SK-N-MC (cell line): ENCODE results near the gene SAMD11.

Source experiments
- EZH2 ChIP-seq: fragments of 200-600 bp; sonication (generic); IDR thresholded peaks from one replicate; pipeline ENCODE4 v1.6.1; 2017; ENCODE audit warnings: antibody characterized with exemption
- FOXP2 ChIP-seq: optimal IDR thresholded peaks from 2 replicates; pipeline ENCODE3; 2011; ENCODE audit warnings: mild to moderate bottlenecking, moderate library complexity; ENCODE audit not compliant: insufficient read depth; ENCODE audit errors: extremely low read length, control extremely low read depth
- POLR2AphosphoS5 ChIP-seq: IDR thresholded peaks from 2 replicates; pipeline ENCODE4 v1.6.1; 2012; ENCODE audit warnings: mild to moderate bottlenecking, low read depth, low read length, borderline replicate concordance

DNA sequence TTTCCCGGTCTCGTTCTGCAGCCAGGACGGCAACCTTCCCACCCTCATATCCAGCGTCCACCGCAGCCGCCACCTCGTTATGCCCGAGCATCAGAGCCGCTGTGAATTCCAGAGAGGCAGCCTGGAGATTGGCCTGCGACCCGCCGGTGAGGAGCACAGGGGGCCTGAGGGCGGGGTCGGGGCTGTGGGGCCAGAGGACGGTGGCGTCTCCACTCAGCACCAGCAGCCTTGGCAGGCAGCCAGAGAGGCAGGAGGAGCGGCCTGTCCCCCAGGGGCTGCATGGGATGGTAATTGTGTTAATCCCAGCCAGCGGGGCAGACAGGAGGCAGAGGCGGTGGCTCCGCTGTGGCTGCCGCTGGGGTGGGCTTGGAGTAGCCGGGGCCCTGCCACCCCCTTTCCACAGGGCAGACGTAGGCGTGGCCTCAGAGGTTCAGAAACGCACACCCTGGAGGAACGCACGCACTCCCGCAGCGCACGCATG lies 12.1 kb downstream of the SAMD11 start:
- no peak for TF ChIP-seq EZH2
- peak; percentile 66 for TF ChIP-seq POLR2AphosphoS5
- TF ChIP-seq FOXP2, result no peak
